Activated T-cell treated with anti-CD3 and anti-CD28 coated beads, Interleukin-2, amount 50 U/mL, for 24 hours (primary cell): ENCODE measurements around the gene TMEM178B.
"Not testable (repeated sequence)": the region's sequence is repeated elsewhere in the genome, so short reads cannot be mapped to it uniquely, and the experiment has no call there.

Experiments
- DNase-seq: peaks from one replicate; pipeline ENCODE4 v3.0.0-alpha.2; 2020
- H3K27ac Mint-ChIP-seq: 2 replicates; pipeline ENCODE4 v1.8.0; 2020; ENCODE audit warnings: mild to moderate bottlenecking, mixed read lengths
- H3K27me3 Mint-ChIP-seq: 2 replicates; pipeline ENCODE4 v1.8.0; 2020; ENCODE audit warnings: mixed read lengths
- H3K36me3 Mint-ChIP-seq: 2 replicates; pipeline ENCODE4 v1.8.0; 2020; ENCODE audit warnings: low read depth, mixed read lengths
- H3K4me1 Mint-ChIP-seq: 2 replicates; pipeline ENCODE4 v1.8.0; 2020; ENCODE audit warnings: low read depth, mixed read lengths
- H3K4me3 Mint-ChIP-seq: 2 replicates; pipeline ENCODE4 v1.8.0; 2020; ENCODE audit warnings: mild to moderate bottlenecking, moderate library complexity, mixed read lengths
- H3K9me3 Mint-ChIP-seq: 2 replicates; pipeline ENCODE4 v1.8.0; 2020; ENCODE audit warnings: mixed read lengths

Gene TMEM178B

GRCh38 chr7:141073641-141074161 lies at the start of gene TMEM178B:
Gene TMEM178B (plus strand): TSS chr7:141074064.
- Mint-ChIP-seq H3K36me3 (no peaks in the 10 kb centered on the region), H3K27ac (no peak within 1 kb of the TSS), H3K4me1 (peaks cover 23% of the 10 kb centered on the region), H3K9me3 (no peaks in the 10 kb centered on the region), H3K27me3 (peaks cover 46% of the 10 kb centered on the region), H3K4me3 (peak within 1 kb of the TSS; percentile 74)
- peak; percentile 53 for DNase-seq

GRCh38 chr7:141024668-141025067 lies 49.2 kb upstream of the TMEM178B start:
- Mint-ChIP-seq H3K27ac (no peak overlapping the region), H3K9me3 (peaks cover 20% of the 10 kb centered on the region), H3K36me3 (peaks cover 5% of the 10 kb centered on the region), H3K27me3 (peaks cover 25% of the 10 kb centered on the region), H3K4me3 (no peak overlapping the region), H3K4me1 (peaks cover 20% of the 10 kb centered on the region)
- DNase-seq, result no peak

GRCh38 chr7:141027043-141027442 lies 46.8 kb upstream of the TMEM178B start:
- peaks cover 5% of the 10 kb centered on the region for H3K36me3 Mint-ChIP-seq
- H3K9me3 Mint-ChIP-seq, result peaks cover 20% of the 10 kb centered on the region
- no peak for DNase-seq
- H3K27me3 Mint-ChIP-seq, result peaks cover 28% of the 10 kb centered on the region
- no peak overlapping the region for H3K27ac Mint-ChIP-seq
- H3K4me1 Mint-ChIP-seq, result peaks cover 20% of the 10 kb centered on the region
- no peak overlapping the region for H3K4me3 Mint-ChIP-seq

GRCh38 chr7:141028767-141029166 lies 45.1 kb upstream of the TMEM178B start:
- H3K9me3 Mint-ChIP-seq, result peaks cover 16% of the 10 kb centered on the region
- peaks cover 5% of the 10 kb centered on the region for H3K4me1 Mint-ChIP-seq
- peaks cover 5% of the 10 kb centered on the region for H3K36me3 Mint-ChIP-seq
- no peak for DNase-seq
- H3K27me3 Mint-ChIP-seq, result peaks cover 33% of the 10 kb centered on the region
- H3K4me3 Mint-ChIP-seq, result no peak overlapping the region
- no peak overlapping the region for H3K27ac Mint-ChIP-seq

GRCh38 chr7:141032539-141033323 lies 41.1 kb upstream of the TMEM178B start:
- H3K9me3 Mint-ChIP-seq, H3K4me3 Mint-ChIP-seq, H3K27ac Mint-ChIP-seq, H3K4me1 Mint-ChIP-seq, H3K36me3 Mint-ChIP-seq, DNase-seq: not testable (repeated sequence)
- peaks cover 39% of the 10 kb centered on the region for H3K27me3 Mint-ChIP-seq

GRCh38 chr7:141038100-141038499 lies 35.8 kb upstream of the TMEM178B start:
- H3K36me3 Mint-ChIP-seq, H3K9me3 Mint-ChIP-seq, H3K4me1 Mint-ChIP-seq, H3K4me3 Mint-ChIP-seq, DNase-seq, H3K27ac Mint-ChIP-seq: not testable (repeated sequence)
- peaks cover 16% of the 10 kb centered on the region for H3K27me3 Mint-ChIP-seq

GRCh38 chr7:141039376-141039775 lies 34.5 kb upstream of the TMEM178B start:
- DNase-seq, result no peak
- Mint-ChIP-seq H3K4me3 (no peak overlapping the region), H3K9me3 (no peaks in the 10 kb centered on the region), H3K27ac (no peak overlapping the region), H3K27me3 (peaks cover 19% of the 10 kb centered on the region), H3K36me3 (no peaks in the 10 kb centered on the region), H3K4me1 (no peaks in the 10 kb centered on the region)

- Mint-ChIP-seq H3K36me3 (no peaks in the 10 kb centered on the region), H3K4me3 (no peak overlapping the region), H3K4me1 (no peaks in the 10 kb centered on the region), H3K27me3 (peaks cover 15% of the 10 kb centered on the region), H3K27ac (no peak overlapping the region), H3K9me3 (no peaks in the 10 kb centered on the region)
- DNase-seq, result no peak
These were observed 31.4 kb upstream of the TMEM178B start for GRCh38 chr7:141042222-141043193.

GRCh38 chr7:141043616-141044015 lies 30.2 kb upstream of the TMEM178B start:
- H3K36me3 Mint-ChIP-seq, result no peaks in the 10 kb centered on the region
- H3K27me3 Mint-ChIP-seq, result peaks cover 19% of the 10 kb centered on the region
- no peak overlapping the region for H3K27ac Mint-ChIP-seq
- H3K4me3 Mint-ChIP-seq, result no peak overlapping the region
- no peaks in the 10 kb centered on the region for H3K9me3 Mint-ChIP-seq
- DNase-seq, result no peak
- H3K4me1 Mint-ChIP-seq, result no peaks in the 10 kb centered on the region

GRCh38 chr7:141045126-141045841 lies 28.6 kb upstream of the TMEM178B start:
- Mint-ChIP-seq H3K4me3 (no peak overlapping the region), H3K4me1 (no peaks in the 10 kb centered on the region), H3K27ac (no peak overlapping the region)

GRCh38 chr7:141045842-141046620 lies 27.8 kb upstream of the TMEM178B start:
- H3K27me3 Mint-ChIP-seq, result peaks cover 14% of the 10 kb centered on the region

More at GRCh38 chr7:141045126-141045841, 28.6 kb upstream of the TMEM178B start:
- no peak for DNase-seq
- peaks cover 12% of the 10 kb centered on the region for H3K27me3 Mint-ChIP-seq
- H3K36me3 Mint-ChIP-seq, result no peaks in the 10 kb centered on the region
- no peaks in the 10 kb centered on the region for H3K9me3 Mint-ChIP-seq

GRCh38 chr7:141053626-141054025 lies 20.2 kb upstream of the TMEM178B start:
- Mint-ChIP-seq H3K4me1 (peaks cover 18% of the 10 kb centered on the region), H3K36me3 (no peaks in the 10 kb centered on the region), H3K4me3 (no peak overlapping the region), H3K9me3 (peaks cover 7% of the 10 kb centered on the region), H3K27ac (peak overlapping the region; percentile 86), H3K27me3 (peaks cover 3% of the 10 kb centered on the region)
- DNase-seq, result peak; percentile 55

More at GRCh38 chr7:141045842-141046620, 27.8 kb upstream of the TMEM178B start:
- DNase-seq, result no peak
- Mint-ChIP-seq H3K9me3 (no peaks in the 10 kb centered on the region), H3K27ac (no peak overlapping the region), H3K36me3 (no peaks in the 10 kb centered on the region), H3K4me3 (no peak overlapping the region), H3K4me1 (no peaks in the 10 kb centered on the region)

GRCh38 chr7:141055146-141055545 lies 18.7 kb upstream of the TMEM178B start:
- H3K27me3 Mint-ChIP-seq, result peaks cover 3% of the 10 kb centered on the region
- no peak overlapping the region for H3K4me3 Mint-ChIP-seq
- DNase-seq, result no peak

More at GRCh38 chr7:141055146-141055545, 18.7 kb upstream of the TMEM178B start:
- Mint-ChIP-seq H3K36me3 (no peaks in the 10 kb centered on the region), H3K4me1 (peaks cover 18% of the 10 kb centered on the region), H3K9me3 (peaks cover 7% of the 10 kb centered on the region), H3K27ac (no peak overlapping the region)
